Measurements from ENCODE around the gene SARM1.

Gene SARM1

DNA sequence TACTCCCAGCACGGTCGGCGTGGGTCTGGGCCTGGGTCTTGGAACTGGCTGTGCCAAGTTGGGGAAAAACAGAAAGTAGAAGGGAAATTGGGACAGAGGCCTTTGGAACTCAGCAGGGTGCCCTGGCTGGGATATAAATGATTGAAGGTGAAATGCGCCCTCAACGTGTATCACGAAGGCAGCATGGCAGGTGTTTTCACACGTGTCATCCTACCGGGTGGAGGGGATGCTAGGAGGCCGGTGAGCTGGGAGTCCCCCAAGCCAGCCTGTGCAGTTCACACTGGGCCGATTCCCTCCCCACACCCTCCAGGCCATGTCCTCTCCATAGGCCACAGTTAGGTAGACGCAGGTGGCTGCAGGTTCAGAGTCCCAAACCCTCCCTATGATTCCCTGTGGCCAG, 30.0 kb upstream of the SARM1 start:
- DNase-seq (ENCODE audit: low read depth): no peak

DNA sequence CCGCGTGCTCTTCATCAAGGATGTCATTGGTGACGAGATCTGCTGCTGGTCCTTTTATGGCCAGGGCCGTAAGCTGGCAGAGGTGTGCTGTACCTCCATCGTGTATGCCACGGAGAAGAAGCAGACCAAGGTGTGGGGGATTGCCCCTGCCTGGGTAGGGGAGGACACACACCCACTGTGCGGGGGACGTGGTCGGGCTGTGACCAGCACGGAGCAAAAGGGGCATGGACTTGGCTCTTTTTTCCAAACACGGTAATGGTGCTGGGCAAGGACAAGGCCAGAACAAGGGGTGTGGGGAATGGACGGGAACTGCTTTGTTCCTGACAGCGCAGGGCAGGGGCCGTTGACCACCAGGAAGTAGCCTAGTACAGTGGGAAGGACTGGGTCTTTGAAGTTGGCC, 29.2 kb upstream of the SARM1 start:
- DNase-seq (ENCODE audit: low read depth): no peak

DNA sequence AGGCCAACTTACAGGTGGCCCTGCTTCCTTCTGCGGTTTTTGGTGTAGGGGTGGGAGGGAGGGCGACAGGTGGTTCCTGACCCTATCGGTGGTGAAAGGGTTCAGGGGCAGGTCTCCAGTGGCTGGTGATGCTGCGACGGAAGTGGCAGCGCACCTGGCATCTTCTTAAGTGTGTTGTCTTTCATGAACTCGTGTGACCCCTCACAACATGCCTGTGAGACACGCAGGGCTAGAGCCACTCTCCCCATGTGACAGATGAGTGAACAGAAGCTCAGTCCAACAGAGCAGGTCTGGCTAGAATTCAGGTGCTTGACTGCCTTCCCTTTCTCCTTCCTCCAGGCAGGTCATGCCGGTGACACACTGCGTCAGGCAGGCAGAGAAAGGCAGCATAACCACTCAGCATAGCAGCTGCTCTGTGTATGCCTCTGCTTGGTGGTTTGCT, 28.0 kb upstream of the SARM1 start:
- no peak for DNase-seq (ENCODE audit: low read depth)

DNA sequence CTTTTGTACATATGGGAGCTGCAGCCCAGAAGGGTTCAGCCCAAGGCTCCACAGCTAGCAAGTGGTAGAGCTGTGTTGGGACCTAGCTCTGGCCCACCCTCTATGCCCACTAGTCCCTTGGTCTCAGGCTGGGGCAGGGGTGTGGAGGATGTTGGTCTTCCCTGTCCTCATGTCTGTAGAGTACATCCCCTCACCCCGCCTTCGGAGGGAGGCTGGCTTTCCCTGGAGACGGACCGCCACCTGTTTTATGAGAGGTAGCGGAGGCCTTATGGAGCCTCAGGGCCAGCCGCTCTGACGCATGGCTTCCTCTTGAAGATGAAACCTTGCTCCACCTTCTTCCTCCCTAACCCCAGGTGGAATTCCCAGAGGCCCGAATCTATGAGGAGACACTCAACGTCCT, 27.5 kb upstream of the SARM1 start:
- DNase-seq (ENCODE audit: low read depth): no peak

DNA sequence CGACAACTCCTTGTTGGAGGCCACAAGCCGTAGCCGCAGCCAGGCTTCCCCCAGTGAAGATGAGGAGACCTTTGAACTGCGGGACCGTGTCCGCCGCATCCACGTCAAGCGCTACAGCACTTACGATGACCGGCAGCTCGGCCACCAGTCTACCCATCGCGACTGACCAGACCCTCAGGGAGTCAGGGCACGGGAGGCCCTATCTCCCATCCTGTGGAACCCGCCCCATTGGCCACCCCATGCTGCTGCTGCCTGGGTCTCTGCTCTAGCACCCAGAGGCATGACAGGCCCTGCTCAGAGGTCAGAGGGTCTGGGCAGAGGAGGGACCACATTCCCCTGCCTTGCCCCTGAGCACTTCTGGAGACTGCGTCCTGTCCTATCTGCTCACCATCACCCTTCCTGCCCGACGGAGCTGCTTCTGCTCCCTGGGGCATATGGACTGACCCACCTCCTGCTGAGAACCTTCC, 27.0 kb upstream of the SARM1 start:
- no peak for DNase-seq (ENCODE audit: low read depth)

DNA sequence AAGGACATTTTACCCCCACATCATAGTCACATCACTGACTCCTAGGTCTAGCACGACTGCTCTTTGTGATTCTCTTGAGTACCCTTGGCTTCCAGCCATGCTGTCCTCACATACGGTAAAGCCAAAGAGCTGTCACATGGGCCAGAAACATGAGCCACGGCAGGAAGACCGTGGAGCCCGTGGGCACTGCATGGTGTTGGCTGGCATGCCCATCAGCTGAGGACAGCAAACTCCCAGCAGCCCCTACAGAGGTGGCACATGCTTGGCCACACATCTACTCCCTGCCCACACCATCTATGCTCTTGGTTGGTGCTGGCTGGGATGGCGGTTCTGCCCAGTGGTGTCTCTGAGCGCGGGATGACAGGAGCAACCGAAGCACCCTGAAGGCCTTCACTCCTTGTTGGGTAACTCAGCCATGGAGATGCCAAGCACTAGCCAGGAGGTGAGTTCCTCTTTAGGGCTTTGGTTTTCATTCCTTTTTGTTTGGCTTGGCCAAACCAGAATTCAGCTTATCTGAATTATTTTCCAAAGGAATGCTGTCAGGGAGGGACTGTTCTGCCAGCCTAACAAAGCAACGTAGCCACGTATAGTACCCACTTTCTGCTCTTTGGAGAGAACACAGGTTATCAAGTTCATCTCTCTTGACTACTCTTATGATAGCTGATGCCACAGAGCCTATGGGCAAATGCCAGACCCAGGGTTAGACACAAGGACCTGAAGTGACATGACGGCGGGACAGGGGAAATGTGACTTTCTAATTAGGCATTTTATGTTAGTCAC, 25.9 kb upstream of the SARM1 start:
- no peak for DNase-seq (ENCODE audit: low read depth)

DNA sequence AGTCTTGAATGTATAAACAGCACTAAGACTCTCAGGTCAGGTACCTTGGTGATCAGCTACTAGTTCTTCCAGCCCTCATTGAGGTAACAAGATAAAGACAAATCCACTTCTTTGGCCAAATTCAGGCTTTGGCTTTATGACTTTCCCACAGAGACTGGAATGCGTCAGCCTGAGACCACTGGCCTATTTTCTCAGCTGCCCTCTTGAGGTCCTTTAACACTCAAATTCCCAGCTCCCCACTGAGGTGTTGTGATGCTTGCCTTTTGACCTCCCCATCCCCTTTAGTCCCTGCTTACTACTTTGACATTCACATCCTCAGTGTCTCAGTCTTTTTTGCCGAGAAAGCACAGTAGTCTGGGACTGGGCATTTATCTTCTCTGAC, 25.3 kb upstream of the SARM1 start:
- no peak for DNase-seq (ENCODE audit: low read depth)

DNA sequence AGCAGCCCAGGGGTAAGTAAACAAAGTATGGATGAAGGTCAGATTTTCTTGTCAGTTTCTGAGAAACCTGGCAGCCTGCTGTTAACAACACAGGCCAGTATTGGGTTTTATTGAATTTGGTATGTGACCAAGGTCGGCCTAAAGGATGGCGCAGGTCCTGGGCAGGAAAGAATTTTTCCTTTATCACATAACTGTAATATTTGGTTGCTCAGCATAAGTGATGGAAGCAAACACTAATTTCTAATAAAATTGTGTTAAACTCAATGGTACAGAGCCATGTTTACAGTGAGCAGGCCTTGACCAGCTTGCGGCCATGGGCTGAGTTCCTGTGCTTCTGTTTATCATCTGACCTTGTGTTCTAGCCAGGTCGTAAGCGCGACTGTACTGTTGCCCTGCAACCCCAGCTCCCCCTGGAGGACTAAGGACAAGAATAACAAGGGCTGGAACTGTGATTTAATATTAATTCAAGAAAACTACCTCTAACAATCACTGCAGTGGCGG, 24.7 kb upstream of the SARM1 start:
- no peak for DNase-seq (ENCODE audit: low read depth)

DNA sequence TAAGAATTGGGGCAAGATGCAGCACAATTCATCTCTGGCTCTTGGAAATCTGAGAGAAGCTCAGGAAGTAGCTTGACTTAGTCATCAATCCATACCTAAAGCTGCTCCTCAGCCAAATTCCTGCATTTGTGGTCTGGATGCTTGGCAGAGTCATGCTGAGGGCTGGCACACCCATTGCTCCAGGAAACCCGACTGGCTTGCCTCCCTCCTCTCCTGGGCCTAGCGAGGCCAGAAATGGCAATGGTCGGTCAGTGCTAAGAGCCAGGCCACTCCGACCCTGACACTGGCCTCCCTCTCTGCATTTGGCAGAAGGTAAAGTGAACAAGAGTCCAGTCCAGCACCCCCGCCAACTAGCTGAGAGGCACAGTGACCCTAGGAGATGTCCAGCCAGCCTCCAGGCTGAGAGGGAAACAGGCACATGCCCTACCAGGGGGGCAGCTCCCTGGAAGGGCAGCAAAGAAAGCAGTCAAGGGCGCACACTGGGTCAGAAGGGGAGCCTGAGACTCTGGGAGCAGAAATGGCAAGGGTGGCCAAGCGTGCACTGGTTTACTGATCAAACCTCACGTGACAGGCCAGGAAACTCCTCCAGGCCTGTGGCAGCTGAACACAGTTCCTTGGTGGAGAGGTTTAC, 24.1 kb upstream of the SARM1 start:
- DNase-seq (ENCODE audit: low read depth): no peak

DNA sequence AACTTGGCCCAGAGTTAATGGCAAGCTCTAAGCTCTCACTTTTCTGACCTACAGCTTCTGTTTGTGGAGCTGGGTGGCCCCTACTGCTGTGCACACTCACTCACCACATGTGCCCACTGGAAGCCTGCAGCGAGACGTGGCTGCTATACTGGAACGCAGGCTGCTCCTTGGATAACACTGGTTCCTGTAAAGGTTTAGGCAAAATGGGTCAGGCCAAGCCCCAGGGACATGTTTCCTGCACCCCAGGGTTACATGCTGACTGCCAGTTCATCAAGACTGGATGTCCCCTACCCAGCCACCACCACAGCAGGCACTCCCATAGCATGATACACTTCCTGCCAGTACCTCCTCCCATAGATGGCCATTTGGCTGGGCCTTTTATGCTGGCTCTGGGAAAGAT, 22.5 kb upstream of the SARM1 start:
- no peak for DNase-seq (ENCODE audit: low read depth)

DNA sequence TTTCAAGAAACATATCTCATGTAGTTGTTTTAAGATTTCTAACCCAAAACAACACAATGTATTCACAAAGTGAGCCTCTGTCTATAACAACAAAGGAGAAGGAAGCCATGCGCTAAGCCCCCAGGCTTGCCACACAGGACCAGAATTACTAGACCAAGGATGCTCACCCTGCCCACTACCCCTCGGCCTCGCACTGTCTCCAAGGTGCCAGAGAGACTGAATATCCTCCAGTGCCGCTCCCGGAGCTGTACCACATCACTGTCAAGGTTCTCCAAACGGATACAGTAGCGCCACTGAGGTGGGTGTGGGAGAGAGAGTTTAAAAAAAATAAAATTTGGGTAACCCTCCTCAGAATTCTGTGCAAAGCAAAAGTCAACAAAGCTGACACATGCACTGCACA, 21.2 kb upstream of the SARM1 start:
- DNase-seq (ENCODE audit: low read depth): no peak

DNA sequence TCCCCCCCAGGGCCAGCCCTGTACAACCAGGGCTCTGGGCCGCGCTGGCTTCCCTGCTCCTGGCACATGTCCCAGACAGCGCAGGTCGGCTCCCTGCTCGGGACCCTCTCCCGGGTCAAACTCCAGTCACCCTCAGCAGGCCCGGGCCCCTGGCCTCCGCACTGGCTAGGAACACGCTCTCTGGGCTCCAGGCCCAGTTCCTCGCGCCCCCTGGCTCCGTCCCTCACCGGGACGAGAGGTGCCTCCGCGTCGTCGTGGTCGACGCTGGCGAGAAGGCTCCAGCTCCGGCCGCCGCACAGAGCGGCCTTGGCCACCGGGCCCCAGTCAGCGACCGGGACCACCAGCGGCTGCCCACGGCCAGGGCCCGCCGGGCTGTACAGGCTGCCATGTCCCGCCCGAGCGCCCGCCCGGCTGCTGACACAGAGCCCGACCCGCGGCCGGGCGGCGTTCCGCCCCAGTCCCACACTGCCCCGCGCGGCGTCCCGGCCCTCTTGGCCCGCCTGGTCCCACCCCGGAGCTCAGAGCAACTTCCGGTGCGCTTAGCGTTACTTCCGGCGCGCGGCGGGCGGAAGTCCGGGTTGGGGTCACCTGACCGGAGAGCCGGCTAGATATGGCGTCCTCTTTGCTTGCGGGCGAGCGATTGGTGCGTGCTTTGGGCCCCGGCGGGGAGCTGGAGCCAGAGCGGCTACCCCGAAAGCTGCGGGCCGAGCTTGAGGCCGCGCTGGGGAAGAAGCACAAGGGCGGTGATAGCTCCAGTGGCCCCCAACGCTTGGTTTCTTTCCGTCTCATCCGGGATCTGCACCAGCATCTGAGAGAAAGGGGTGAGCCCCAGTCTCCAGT, 14.2 kb upstream of the SARM1 start, which contains the start of gene POLDIP2:
POLDIP2 (minus strand) TSS at position 467 of the 840 bp plus-strand sequence; CDS start at position 388, 79 bp downstream.
- DNase-seq (ENCODE audit: low read depth): peak; percentile 73

DNA sequence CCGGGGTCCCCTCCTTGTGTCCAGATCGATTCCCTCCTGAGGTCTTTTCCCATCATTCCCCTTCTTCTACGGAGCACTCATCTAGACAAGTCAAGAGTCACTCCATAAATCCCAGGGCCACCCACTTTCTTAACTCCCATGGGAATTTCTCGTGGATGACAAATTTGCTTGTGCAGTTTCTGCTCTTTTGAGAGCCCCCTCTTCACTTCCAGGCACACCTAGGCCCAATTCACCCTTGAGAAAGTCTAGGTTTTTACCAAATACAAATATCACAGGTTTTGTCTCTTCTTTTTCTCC, 13.6 kb upstream of the SARM1 start:
- DNase-seq (ENCODE audit: low read depth): no peak

DNA sequence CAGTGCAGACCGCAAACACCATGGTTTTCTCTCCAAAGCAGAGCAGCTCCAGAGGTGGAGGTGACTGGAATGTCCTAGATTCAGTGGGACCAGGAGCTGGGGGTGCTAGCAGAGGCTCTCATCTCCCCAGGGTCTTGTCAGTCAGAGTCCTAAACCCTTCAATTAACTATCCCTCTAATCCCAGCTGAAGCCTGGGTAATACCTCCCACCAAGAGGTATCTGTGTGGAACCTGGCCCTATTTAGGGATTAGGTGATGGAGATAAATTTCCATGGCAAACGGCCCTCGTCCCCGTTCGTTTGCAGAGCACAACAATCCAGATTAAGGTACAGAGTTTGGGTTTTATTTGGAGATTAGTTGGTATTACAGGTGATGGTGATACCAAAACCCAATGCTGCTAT, 8.3 kb upstream of the SARM1 start:
- no peak for DNase-seq (ENCODE audit: low read depth)

DNA sequence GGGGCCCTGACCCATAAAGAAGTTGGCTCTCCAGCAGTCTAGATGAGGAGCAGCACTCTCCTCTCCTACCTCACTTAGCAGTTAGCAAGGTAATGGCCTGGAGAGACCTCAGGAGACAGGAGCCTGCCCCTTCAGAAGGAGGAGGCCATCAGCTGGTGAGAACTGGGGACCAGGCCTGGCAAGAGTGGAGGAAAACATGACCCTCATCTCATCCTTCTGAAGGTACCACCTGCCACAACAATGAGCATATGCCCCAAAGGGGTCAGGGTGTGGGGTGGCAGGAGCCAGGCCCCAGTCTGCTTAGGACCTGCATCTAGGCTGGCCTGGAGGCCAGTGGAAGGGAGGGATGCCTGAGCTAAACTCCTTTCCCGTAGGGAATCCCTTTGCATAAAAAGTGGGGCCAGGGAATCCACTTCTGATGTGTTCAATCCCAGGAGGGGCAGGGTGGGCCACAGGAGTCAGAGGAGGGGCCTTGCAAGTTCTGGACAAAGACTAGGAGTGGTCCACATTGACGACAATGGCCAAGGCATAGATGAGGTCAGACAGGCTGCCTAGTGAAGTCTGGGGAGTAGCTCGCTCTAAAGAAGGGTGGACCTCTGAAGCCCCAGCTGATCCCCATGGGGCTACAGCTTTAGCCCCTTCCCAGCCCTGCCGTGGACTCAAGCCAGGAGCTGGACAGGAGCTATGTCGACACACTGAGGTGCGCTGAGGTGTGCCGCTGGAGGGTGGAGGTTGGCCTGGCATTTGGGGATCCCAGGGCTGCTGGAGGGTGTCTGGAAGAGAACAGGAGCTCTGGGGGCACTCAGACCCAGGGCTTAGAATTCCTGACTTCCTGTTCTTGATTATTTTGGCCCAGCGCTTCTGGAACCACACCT, 7.5 kb upstream of the SARM1 start:
- no peak for DNase-seq (ENCODE audit: low read depth)

DNA sequence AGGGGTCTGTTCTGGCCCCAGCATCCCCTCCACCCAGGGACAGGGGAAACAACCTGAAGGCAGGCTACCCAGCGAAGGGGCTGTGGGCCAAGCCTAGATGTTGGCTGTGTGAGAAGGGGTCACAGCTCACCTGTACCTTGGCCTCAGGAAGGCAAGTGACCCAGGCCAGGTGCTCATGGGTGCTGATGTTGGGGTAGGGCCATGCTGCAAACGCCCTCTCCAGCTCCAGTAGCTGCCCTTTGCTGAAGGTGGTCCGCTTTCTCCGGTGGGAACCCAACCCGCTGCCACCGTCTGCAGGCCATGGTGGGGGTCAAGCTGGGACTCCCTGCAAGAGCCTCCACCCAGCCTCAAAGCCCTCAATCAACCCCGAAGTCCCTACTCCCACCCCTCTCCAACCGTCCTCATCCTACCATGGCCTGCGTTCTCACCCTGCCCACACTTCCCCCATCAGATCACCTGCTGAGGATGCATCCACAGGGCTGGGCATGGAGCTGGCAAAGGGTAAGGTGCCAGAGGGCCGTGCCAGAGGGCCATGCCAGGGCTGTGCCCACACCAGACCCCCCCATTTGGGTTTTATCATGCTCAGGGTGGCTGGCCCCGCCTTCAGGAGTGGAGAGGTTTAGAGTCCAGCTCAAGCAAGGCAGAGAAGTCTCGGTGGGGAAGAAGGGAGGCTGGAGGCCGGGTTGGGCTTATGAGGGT, 6.7 kb upstream of the SARM1 start, which contains the start of gene SEBOX:
SEBOX (minus strand) TSS at position 535 of the 699 bp plus-strand sequence; CDS start at position 487, 48 bp downstream.
- no peak for DNase-seq (ENCODE audit: low read depth)

DNA sequence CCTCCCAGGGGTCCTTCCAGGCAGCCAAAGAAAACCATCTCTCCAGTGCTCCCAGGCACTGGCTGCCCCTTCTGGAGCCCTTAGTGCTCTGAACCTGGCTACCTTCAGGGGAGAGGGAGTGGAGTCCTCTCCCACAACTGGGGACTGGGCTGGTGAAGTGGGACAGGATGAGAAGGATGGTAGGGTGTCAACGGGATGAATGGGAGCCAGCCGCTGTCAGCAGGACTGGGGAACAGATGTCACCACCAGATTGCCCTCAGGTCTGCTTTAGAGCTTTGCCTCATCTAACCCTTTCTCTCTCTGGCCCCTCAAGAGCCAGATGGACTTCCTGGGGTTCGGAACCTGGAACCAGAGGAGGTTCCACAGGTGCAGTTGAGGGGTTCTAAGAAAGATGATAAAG, 6.0 kb upstream of the SARM1 start:
- no peak for DNase-seq (ENCODE audit: low read depth)

DNA sequence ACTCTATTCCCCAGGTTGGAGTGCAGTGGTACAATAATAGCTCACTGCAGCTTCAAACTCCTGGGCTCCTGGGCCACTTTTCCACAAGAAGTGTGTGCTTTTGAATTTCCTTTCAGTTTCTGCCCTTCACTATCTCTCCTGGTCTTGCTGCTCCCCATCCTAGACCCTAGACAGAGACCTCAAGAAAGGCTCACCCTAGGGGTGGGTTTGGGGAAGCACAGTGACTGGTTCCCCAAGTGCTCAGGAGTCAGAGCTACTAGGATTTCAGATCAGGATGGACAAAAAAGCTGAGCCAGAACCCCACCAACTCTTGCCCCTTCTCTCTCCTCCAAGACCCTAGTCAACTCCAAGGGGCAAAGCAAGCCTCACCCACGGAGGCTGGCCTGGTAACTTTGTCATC, 4.9 kb upstream of the SARM1 start:
- no peak for DNase-seq (ENCODE audit: low read depth)

DNA sequence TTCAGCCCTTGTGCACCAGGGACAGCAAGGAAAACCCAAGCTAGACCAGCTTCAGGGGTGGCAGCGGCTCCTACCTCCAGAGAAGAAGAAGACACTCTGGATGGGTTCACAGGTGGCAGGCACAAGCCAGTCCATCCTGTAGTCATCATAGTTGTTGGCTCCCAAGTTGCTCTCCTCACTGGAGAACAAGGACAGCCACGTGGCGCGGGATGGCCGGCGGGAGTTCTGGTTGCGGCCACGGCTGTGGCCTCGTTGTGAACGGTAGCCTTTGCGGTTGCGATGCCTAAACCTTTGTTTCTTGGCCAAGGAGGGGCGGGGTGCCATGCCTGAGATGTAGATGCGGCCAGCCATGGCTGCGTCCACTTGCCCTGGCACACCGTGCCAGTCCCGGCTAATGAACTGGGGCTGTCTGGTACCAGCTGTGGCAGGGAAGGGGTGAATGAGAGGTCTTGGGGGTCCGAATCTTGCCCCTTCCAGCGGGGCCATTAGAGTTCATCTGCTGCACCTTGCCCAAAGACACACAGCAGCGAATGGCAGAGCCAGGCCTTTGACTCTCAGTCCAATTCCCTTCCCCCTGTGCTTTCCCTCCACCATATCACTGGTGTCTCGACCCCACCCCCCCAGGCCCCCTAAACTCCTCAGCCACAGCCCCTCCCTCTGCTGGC, 3.7 kb upstream of the SARM1 start:
- no peak for DNase-seq (ENCODE audit: low read depth)

DNA sequence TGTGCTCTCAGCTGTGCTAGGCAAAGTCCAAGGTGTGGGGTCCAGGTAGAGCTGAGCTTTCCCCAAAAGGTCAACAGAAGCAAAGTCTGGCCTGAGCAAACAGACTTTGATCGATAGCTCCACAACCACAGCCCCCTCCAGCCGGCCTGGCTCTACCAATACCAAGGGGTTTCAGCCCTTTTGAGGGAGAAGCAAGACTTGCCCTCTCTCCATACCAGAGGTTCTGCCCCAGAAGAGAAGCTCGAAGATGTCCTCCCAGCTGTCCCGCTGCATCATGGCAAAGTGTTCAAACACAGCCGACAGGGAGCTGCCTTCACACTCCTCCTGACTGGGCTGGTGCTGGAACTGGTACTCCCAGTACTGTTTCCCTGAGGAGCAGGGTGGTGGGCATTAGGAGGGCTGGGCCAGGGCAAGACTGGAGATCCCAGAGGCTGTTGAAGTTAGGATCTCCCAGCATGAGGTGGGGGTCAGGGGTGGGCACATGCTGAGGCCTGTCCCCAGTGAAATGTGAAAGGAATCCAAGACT, 3.1 kb upstream of the SARM1 start:
- DNase-seq (ENCODE audit: low read depth): no peak
